HG03095 (cell line): Measurements from ENCODE around the gene LRP1.

Experiments used
- ATAC-seq: cut with Tn5 transposase; IDR thresholded peaks from one replicate; pipeline ENCODE4 v1.9.1; 2021; ENCODE audit warnings: moderate library complexity; ENCODE audit not compliant: unreplicated experiment

Gene LRP1

GRCh38 chr12:57233357-57234232, 105.3 kb downstream of the LRP1 start:
- ATAC-seq: no peak

- no peak for ATAC-seq
These were observed 105.9 kb downstream of the LRP1 start for GRCh38 chr12:57234233-57234570.

- no peak for ATAC-seq
These were observed 106.3 kb downstream of the LRP1 start for GRCh38 chr12:57234571-57235016.

- ATAC-seq: no peak
These were observed 106.9 kb downstream of the LRP1 start for GRCh38 chr12:57235017-57235727.

- no peak for ATAC-seq
These were observed 107.4 kb downstream of the LRP1 start for GRCh38 chr12:57235728-57236131.

- ATAC-seq: no peak
These were observed 108.1 kb downstream of the LRP1 start for GRCh38 chr12:57236201-57236924.

- ATAC-seq: no peak
These were observed 108.8 kb downstream of the LRP1 start for GRCh38 chr12:57236925-57237595.

GRCh38 chr12:57237596-57237931, 109.3 kb downstream of the LRP1 start:
- ATAC-seq: no peak

- ATAC-seq: no peak
These were observed 109.9 kb downstream of the LRP1 start for GRCh38 chr12:57237932-57238853.

- ATAC-seq: peak; percentile 45
These were observed 110.7 kb downstream of the LRP1 start for GRCh38 chr12:57238854-57239554.

- no peak for ATAC-seq
These were observed 111.3 kb downstream of the LRP1 start for GRCh38 chr12:57239587-57240065.

- no peak for ATAC-seq
These were observed 112.0 kb downstream of the LRP1 start for GRCh38 chr12:57240066-57240921.

GRCh38 chr12:57240926-57241401, 112.7 kb downstream of the LRP1 start:
- ATAC-seq: no peak

GRCh38 chr12:57241402-57242310, 113.4 kb downstream of the LRP1 start:
- ATAC-seq: no peak

- no peak for ATAC-seq
These were observed 114.0 kb downstream of the LRP1 start for GRCh38 chr12:57242329-57242690.

- ATAC-seq: no peak
These were observed 114.6 kb downstream of the LRP1 start for GRCh38 chr12:57242691-57243454.
